Measurements from ENCODE around the gene NDUFC1.

Gene NDUFC1

DNA sequence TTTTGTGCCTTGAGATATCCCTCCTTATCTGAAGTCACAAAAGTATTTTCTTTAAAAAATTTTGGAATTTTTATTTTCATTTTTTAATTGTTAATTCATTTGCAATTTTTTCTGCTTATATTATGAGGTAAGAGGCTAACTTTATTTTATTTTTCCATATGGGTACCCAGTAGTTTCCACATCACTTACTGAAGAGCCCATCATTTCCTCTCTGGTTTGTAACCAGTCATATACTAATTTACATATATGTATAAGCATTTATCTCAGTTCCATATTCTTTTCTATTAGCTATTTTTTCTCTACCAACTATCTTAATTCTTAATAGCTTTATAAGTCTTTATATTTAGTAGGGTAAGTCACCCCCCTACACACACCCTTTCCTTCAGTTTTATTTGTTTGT lies 49.2 kb downstream of the NDUFC1 start:
- Histone ChIP-seq H2AFZ (ENCODE audit: low read depth, low read length) (no peak overlapping the region), H3K9me3 (ENCODE audit: insufficient read depth, low read length) (no peaks in the 10 kb centered on the region), H3K36me3 (replicated peaks; ENCODE audit: low read depth, low read length) (no peaks in the 10 kb centered on the region), H3K27ac (ENCODE audit: low read length) (no peak overlapping the region), H3K4me3 (ENCODE audit: low read length) (no peak overlapping the region), H3K79me2 (ENCODE audit: low read length) (no peaks in the 10 kb centered on the region), H3K27me3 (ENCODE audit: low read depth, low read length) (peaks cover 12% of the 10 kb centered on the region), H3K4me1 (ENCODE audit: low read length) (peaks cover 7% of the 10 kb centered on the region), H3K9ac (ENCODE audit: low read length) (no peak overlapping the region), H3K4me2 (ENCODE audit: low read length) (no peak overlapping the region), H4K20me1 (ENCODE audit: insufficient read depth, low read length) (no peaks in the 10 kb centered on the region)
- no peak for TF ChIP-seq EZH2phosphoT487 (IDR thresholded peaks at IDR 0.05; ENCODE audit: low read depth)
- TF ChIP-seq, protein P1, sequence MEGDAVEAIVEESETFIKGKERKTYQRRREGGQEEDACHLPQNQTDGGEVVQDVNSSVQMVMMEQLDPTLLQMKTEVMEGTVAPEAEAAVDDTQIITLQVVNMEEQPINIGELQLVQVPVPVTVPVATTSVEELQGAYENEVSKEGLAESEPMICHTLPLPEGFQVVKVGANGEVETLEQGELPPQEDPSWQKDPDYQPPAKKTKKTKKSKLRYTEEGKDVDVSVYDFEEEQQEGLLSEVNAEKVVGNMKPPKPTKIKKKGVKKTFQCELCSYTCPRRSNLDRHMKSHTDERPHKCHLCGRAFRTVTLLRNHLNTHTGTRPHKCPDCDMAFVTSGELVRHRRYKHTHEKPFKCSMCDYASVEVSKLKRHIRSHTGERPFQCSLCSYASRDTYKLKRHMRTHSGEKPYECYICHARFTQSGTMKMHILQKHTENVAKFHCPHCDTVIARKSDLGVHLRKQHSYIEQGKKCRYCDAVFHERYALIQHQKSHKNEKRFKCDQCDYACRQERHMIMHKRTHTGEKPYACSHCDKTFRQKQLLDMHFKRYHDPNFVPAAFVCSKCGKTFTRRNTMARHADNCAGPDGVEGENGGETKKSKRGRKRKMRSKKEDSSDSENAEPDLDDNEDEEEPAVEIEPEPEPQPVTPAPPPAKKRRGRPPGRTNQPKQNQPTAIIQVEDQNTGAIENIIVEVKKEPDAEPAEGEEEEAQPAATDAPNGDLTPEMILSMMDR (IDR thresholded peaks at IDR 0.05; ENCODE audit: low read depth, low read length), result no peak

DNA sequence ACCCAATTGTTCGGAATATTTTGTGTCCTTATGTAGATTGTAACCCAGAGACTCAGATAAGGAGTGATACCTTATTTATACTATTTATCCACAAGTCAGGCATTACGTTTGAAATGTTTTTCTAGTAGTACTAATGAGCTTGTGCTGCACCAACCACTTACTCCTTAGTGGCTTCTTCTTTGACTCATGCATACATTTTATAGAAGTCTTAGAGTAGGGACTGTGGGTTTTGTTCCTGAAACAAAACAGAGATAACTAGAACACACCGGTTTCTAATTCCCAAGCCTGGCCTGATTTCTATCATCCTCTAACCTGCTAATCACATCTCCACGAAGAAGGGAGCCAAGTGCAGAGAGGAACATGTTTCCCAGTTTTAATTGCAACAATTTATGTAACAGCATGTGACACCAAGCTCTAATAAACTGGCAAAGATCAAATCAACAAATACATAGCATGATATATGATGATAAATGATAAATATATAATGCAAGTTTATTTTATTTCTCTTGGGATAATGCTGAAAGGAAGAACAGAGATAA lies 54.5 kb downstream of the NDUFC1 start:
- TF ChIP-seq EZH2phosphoT487 (IDR thresholded peaks at IDR 0.05; ENCODE audit: low read depth), result no peak
- TF ChIP-seq, protein P1 (IDR thresholded peaks at IDR 0.05; ENCODE audit: low read depth, low read length), result no peak
- Histone ChIP-seq H3K36me3 (replicated peaks; ENCODE audit: low read depth, low read length) (no peaks in the 10 kb centered on the region), H3K9ac (ENCODE audit: low read length) (no peak overlapping the region), H3K79me2 (ENCODE audit: low read length) (no peaks in the 10 kb centered on the region), H4K20me1 (ENCODE audit: insufficient read depth, low read length) (no peaks in the 10 kb centered on the region), H3K27me3 (ENCODE audit: low read depth, low read length) (no peaks in the 10 kb centered on the region), H3K4me3 (ENCODE audit: low read length) (no peak overlapping the region), H2AFZ (ENCODE audit: low read depth, low read length) (no peak overlapping the region), H3K27ac (ENCODE audit: low read length) (no peak overlapping the region), H3K4me2 (ENCODE audit: low read length) (no peak overlapping the region), H3K4me1 (ENCODE audit: low read length) (peaks cover under 1% of the 10 kb centered on the region; the same call in 1 of the 2 replicates), H3K9me3 (ENCODE audit: insufficient read depth, low read length) (no peaks in the 10 kb centered on the region)

DNA sequence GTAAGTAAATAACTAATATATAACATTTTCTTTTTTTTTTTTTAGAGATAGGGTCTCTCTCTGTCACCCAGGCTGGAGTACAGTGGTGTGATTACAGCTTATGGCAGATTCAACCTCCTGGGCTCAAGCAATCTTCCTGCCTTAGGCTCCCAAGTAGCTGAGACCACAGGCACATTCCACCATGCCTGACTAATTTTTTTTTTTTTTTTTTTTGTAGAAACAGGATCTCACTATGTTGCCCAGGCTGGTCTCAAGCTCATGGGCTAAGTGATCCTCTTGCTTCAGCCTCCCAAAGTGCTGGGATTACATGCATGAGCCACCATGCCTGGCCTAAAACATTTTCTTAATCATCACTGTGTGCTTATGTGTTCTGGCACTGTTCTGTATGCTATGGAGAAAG lies 55.0 kb downstream of the NDUFC1 start:
- Histone ChIP-seq H3K4me2 (ENCODE audit: low read length) (no peak overlapping the region), H4K20me1 (ENCODE audit: insufficient read depth, low read length) (no peaks in the 10 kb centered on the region), H3K4me1 (ENCODE audit: low read length) (no peaks in the 10 kb centered on the region), H3K4me3 (ENCODE audit: low read length) (no peak overlapping the region), H3K27ac (ENCODE audit: low read length) (no peak overlapping the region), H3K9me3 (ENCODE audit: insufficient read depth, low read length) (no peaks in the 10 kb centered on the region), H2AFZ (ENCODE audit: low read depth, low read length) (no peak overlapping the region), H3K79me2 (ENCODE audit: low read length) (no peaks in the 10 kb centered on the region), H3K36me3 (replicated peaks; ENCODE audit: low read depth, low read length) (no peaks in the 10 kb centered on the region), H3K9ac (ENCODE audit: low read length) (no peak overlapping the region), H3K27me3 (ENCODE audit: low read depth, low read length) (no peaks in the 10 kb centered on the region)
- TF ChIP-seq, protein P1 (IDR thresholded peaks at IDR 0.05; ENCODE audit: low read depth, low read length), result no peak
- TF ChIP-seq EZH2phosphoT487 (IDR thresholded peaks at IDR 0.05; ENCODE audit: low read depth), result no peak

DNA sequence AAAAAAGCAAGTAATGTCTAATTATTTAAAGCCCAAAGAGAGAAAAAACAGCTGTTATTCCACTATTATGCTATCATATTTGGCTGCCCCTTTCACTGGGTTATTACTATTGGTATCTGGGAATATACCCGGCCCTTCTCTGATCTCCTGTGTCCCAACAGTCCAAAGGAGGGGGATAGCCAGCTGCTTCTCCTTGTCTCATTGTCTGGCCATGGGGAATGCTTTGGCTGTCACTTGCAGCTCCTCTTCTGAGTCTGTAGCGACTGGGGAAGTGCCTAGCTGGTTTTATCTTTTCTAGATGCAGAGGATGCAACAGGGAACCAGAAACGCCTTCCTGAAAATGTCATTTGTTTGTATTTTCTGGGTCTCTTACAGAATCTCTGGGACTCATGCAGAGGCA lies 56.1 kb downstream of the NDUFC1 start:
- Histone ChIP-seq H2AFZ (ENCODE audit: low read depth, low read length) (no peak overlapping the region), H3K9ac (ENCODE audit: low read length) (no peak overlapping the region), H3K9me3 (ENCODE audit: insufficient read depth, low read length) (no peaks in the 10 kb centered on the region), H3K27ac (ENCODE audit: low read length) (no peak overlapping the region), H3K4me2 (ENCODE audit: low read length) (no peak overlapping the region), H3K4me1 (ENCODE audit: low read length) (no peaks in the 10 kb centered on the region), H3K27me3 (ENCODE audit: low read depth, low read length) (no peaks in the 10 kb centered on the region), H3K36me3 (replicated peaks; ENCODE audit: low read depth, low read length) (no peaks in the 10 kb centered on the region), H4K20me1 (ENCODE audit: insufficient read depth, low read length) (no peaks in the 10 kb centered on the region), H3K79me2 (ENCODE audit: low read length) (no peaks in the 10 kb centered on the region), H3K4me3 (ENCODE audit: low read length) (no peak overlapping the region)
- TF ChIP-seq, protein P1 (IDR thresholded peaks at IDR 0.05; ENCODE audit: low read depth, low read length), result no peak
- no peak for TF ChIP-seq EZH2phosphoT487 (IDR thresholded peaks at IDR 0.05; ENCODE audit: low read depth)
